ENCODE data around the gene STK17B.
A peak's percentile ranks its signal among the peaks of the same experiment; 100 is the strongest.

STK17B gene

GRCh38 chr2:196171248-196171871 lies at the start of gene STK17B:
TSS of gene STK17B (minus strand) at chr2:196171578. CDS start at chr2:196163383, 8,195 bp downstream.
- peak; percentile 14 for TF ChIP-seq CTCF (IDR thresholded peaks at IDR 0.05; ENCODE audit: control insufficient read depth, insufficient read depth, low read depth, low read length, missing control alignments)
- H3K4me3 ChIP-seq (ENCODE audit: control insufficient read depth, low read depth, low read length) = peak within 1 kb of the TSS; percentile 76
- DNase-seq (ENCODE audit: low read depth) = peak; percentile 74

GRCh38 chr2:196220671-196221070 lies 49.3 kb upstream of the STK17B start:
- no peak for DNase-seq (ENCODE audit: low read depth)
- TF ChIP-seq CTCF (IDR thresholded peaks at IDR 0.05; ENCODE audit: control insufficient read depth, insufficient read depth, low read depth, low read length, missing control alignments) = no peak
- H3K4me3 ChIP-seq (ENCODE audit: control insufficient read depth, low read depth, low read length) = no peak overlapping the region

GRCh38 chr2:196219671-196220070 lies 48.3 kb upstream of the STK17B start:
- DNase-seq (ENCODE audit: low read depth) = no peak
- H3K4me3 ChIP-seq (ENCODE audit: control insufficient read depth, low read depth, low read length) = no peak overlapping the region
- no peak for TF ChIP-seq CTCF (IDR thresholded peaks at IDR 0.05; ENCODE audit: control insufficient read depth, insufficient read depth, low read depth, low read length, missing control alignments)

GRCh38 chr2:196218106-196218505 lies 46.7 kb upstream of the STK17B start:
- no peak for DNase-seq (ENCODE audit: low read depth)
- no peak overlapping the region for H3K4me3 ChIP-seq (ENCODE audit: control insufficient read depth, low read depth, low read length)
- TF ChIP-seq CTCF (IDR thresholded peaks at IDR 0.05; ENCODE audit: control insufficient read depth, insufficient read depth, low read depth, low read length, missing control alignments) = no peak

- TF ChIP-seq CTCF (IDR thresholded peaks at IDR 0.05; ENCODE audit: control insufficient read depth, insufficient read depth, low read depth, low read length, missing control alignments) = no peak
- H3K4me3 ChIP-seq (ENCODE audit: control insufficient read depth, low read depth, low read length) = no peak overlapping the region
- no peak for DNase-seq (ENCODE audit: low read depth)
Measured at GRCh38 chr2:196217116-196217515, 45.7 kb upstream of the STK17B start.

GRCh38 chr2:196215376-196215775 lies 44.0 kb upstream of the STK17B start:
- DNase-seq (ENCODE audit: low read depth) = no peak
- no peak overlapping the region for H3K4me3 ChIP-seq (ENCODE audit: control insufficient read depth, low read depth, low read length)
- no peak for TF ChIP-seq CTCF (IDR thresholded peaks at IDR 0.05; ENCODE audit: control insufficient read depth, insufficient read depth, low read depth, low read length, missing control alignments)
